Placental epithelial cell (primary cell): Measurements from ENCODE around the gene ZFAND6. TPM values are rescaled to one million over a fixed set of nuclear protein-coding genes. Genes with fewer than 3 reads are reported as not detected.

Experiments
- small RNA-seq: library from RNA; depleted of rRNA; stranded (forward); fragments of <200 nt; gene quantifications from one replicate; pipeline ENCODE3, GENCODE V24; 2012
- total RNA-seq: library from RNA; depleted of rRNA; stranded (reverse); fragments of >200 nt; gene quantifications from 2 replicates; pipeline ENCODE4 v1.2.3, GENCODE V29; 2012

Gene ZFAND6
- 67.5 and 91.4 TPM in 2 replicates for total RNA-seq

GRCh38 chr15:80058851-80059785 lies at the start of gene ZFAND6:
TSS of gene ZFAND6 (plus strand) at chr15:80059676. CDS start at chr15:80120345, 60,669 bp downstream.

GRCh38 chr15:80152896-80153876 lies 93.7 kb downstream of the ZFAND6 start, which contains the start of gene FAH:
TSS of gene FAH (plus strand) at chr15:80152999. CDS start at chr15:80153055, 56 bp downstream.

Small RNA genes within 50 kb of the gene (small RNA-seq; reads per million reads assigned to genes)
- not detected for gene RF00017

Other genes starting within 250 kb of the ZFAND6 start
- 9.3 and 26.3 TPM in 2 replicates for gene MTHFS, start 162.7 kb upstream of the ZFAND6 start, total RNA-seq
- gene BCL2A1, start 88.5 kb upstream of the ZFAND6 start, total RNA-seq: not detected in 2 replicates
- 21.6 and 33.9 TPM in 2 replicates for gene FAH, start 93.3 kb downstream of the ZFAND6 start, total RNA-seq
- gene CTXND1, start 192.5 kb downstream of the ZFAND6 start, total RNA-seq: not detected in 2 replicates